Activated T-cell treated with anti-CD3 and anti-CD28 coated beads, Interleukin-2, amount 50 U/mL, for 1 hour (primary cell): Measurements from ENCODE around the gene HES6.
A peak's percentile ranks its signal among the peaks of the same experiment; 100 is the strongest.
"Not testable (repeated sequence)": the region's sequence is repeated elsewhere in the genome, so short reads cannot be mapped to it uniquely, and the experiment has no call there.

Experiments
- DNase-seq: peaks from one replicate; pipeline ENCODE4 v3.0.0-alpha.2; 2020

The HES6 gene

GRCh38 chr2:238239863-238240756 lies at the start of gene HES6:
HES6 (minus strand) TSS chr2:238240038; CDS start chr2:238239905, 133 bp downstream.
- DNase-seq, result peak; percentile 76

- no peak for DNase-seq
Measured at GRCh38 chr2:238289574-238289973, 49.7 kb upstream of the HES6 start.

- peak; percentile 97 for DNase-seq
Measured at GRCh38 chr2:238288650-238289573, 49.1 kb upstream of the HES6 start.

GRCh38 chr2:238287737-238288649 lies 48.2 kb upstream of the HES6 start, which contains the start of gene PER2:
PER2 (minus strand) TSS chr2:238288610; CDS start chr2:238277936, 10,674 bp downstream.
- DNase-seq, result peak; percentile 52

- DNase-seq, result no peak
Measured at GRCh38 chr2:238286987-238287736, 47.3 kb upstream of the HES6 start.

- no peak for DNase-seq
Measured at GRCh38 chr2:238286551-238286950, 46.7 kb upstream of the HES6 start.

- no peak for DNase-seq
Measured at GRCh38 chr2:238286095-238286494, 46.3 kb upstream of the HES6 start.

- no peak for DNase-seq
Measured at GRCh38 chr2:238285653-238286082, 45.8 kb upstream of the HES6 start.

- no peak for DNase-seq
Measured at GRCh38 chr2:238284802-238285515, 45.1 kb upstream of the HES6 start.

GRCh38 chr2:238282861-238283738 lies 43.3 kb upstream of the HES6 start:
- DNase-seq, result no peak

- DNase-seq, result no peak
Measured at GRCh38 chr2:238281826-238282480, 42.1 kb upstream of the HES6 start.

GRCh38 chr2:238280083-238280825 lies 40.4 kb upstream of the HES6 start:
- no peak for DNase-seq

- DNase-seq, result no peak
Measured at GRCh38 chr2:238279324-238279682, 39.5 kb upstream of the HES6 start.

- no peak for DNase-seq
Measured at GRCh38 chr2:238278626-238279323, 38.9 kb upstream of the HES6 start.

- no peak for DNase-seq
Measured at GRCh38 chr2:238277695-238278094, 37.9 kb upstream of the HES6 start.

- no peak for DNase-seq
Measured at GRCh38 chr2:238274152-238274865, 34.5 kb upstream of the HES6 start.

- DNase-seq, result not testable (repeated sequence)
Measured at GRCh38 chr2:238273433-238273832, 33.6 kb upstream of the HES6 start.
